GM18867 (cell line): ENCODE measurements around the gene PLA2R1.

Experiments used
- ATAC-seq: cut with Tn5 transposase; IDR thresholded peaks from one replicate; pipeline ENCODE4 v1.9.1; 2021; ENCODE audit warnings: mild to moderate bottlenecking, moderate library complexity; ENCODE audit not compliant: unreplicated experiment

Gene PLA2R1

GRCh38 chr2:159938395-159938794 lies 124.0 kb downstream of the PLA2R1 start:
- no peak for ATAC-seq

GRCh38 chr2:159936471-159936870 lies 125.9 kb downstream of the PLA2R1 start:
- no peak for ATAC-seq

- peak; percentile 91 for ATAC-seq
Measured at GRCh38 chr2:159933727-159934049, 128.7 kb downstream of the PLA2R1 start.

GRCh38 chr2:159933040-159933726 lies 129.2 kb downstream of the PLA2R1 start:
- ATAC-seq = peak; percentile 48

- no peak for ATAC-seq
Measured at GRCh38 chr2:159926695-159927094, 135.7 kb downstream of the PLA2R1 start.

- ATAC-seq = no peak
Measured at GRCh38 chr2:159925975-159926374, 136.4 kb downstream of the PLA2R1 start.

GRCh38 chr2:159922563-159922962 lies 139.9 kb downstream of the PLA2R1 start:
- peak; percentile 85 for ATAC-seq

- ATAC-seq = peak; percentile 88
Measured at GRCh38 chr2:159921752-159922404, 140.5 kb downstream of the PLA2R1 start.

GRCh38 chr2:159916511-159916910 lies 145.9 kb downstream of the PLA2R1 start:
- no peak for ATAC-seq

- ATAC-seq = no peak
Measured at GRCh38 chr2:159913900-159914299, 148.5 kb downstream of the PLA2R1 start.

- ATAC-seq = no peak
Measured at GRCh38 chr2:159912580-159912979, 149.8 kb downstream of the PLA2R1 start.

- no peak for ATAC-seq
Measured at GRCh38 chr2:159910951-159911350, 151.5 kb downstream of the PLA2R1 start.

GRCh38 chr2:159908623-159909022 lies 153.8 kb downstream of the PLA2R1 start:
- no peak for ATAC-seq

GRCh38 chr2:159907909-159908308 lies 154.5 kb downstream of the PLA2R1 start:
- ATAC-seq = no peak

GRCh38 chr2:159905926-159906714 lies 156.3 kb downstream of the PLA2R1 start:
- ATAC-seq = no peak

- peak; percentile 56 for ATAC-seq
Measured at GRCh38 chr2:159904959-159905305, 157.5 kb downstream of the PLA2R1 start.

- ATAC-seq = peak; percentile 90
Measured at GRCh38 chr2:159904127-159904958, 158.1 kb downstream of the PLA2R1 start, which contains the start of gene LY75. Gene LY75 (minus strand): TSS chr2:159904756.

- peak; percentile 41 for ATAC-seq
Measured at GRCh38 chr2:159903443-159904126, 158.8 kb downstream of the PLA2R1 start.

GRCh38 chr2:159902722-159903121 lies 159.7 kb downstream of the PLA2R1 start:
- no peak for ATAC-seq

- no peak for ATAC-seq
Measured at GRCh38 chr2:159900343-159900742, 162.1 kb downstream of the PLA2R1 start.
